SKM-1 (cell line): ENCODE data around the gene ZFYVE1.
"Not testable (repeated sequence)": the region's sequence is repeated elsewhere in the genome, so short reads cannot be mapped to it uniquely, and the experiment has no call there.

ENCODE experiments used
- DNase-seq: peaks from one replicate; lab custom pipeline; 2025; ENCODE audit not compliant: unreplicated experiment; lab: John Stamatoyannopoulos, UW

The ZFYVE1 gene

GRCh38 chr14:73003681-73004080 lies 23.2 kb downstream of the ZFYVE1 start:
- DNase-seq = no peak

- DNase-seq = no peak
Measured at GRCh38 chr14:73000073-73000472, 26.8 kb downstream of the ZFYVE1 start.

GRCh38 chr14:72999316-72999715 lies 27.6 kb downstream of the ZFYVE1 start:
- DNase-seq = no peak

- DNase-seq = no peak
Measured at GRCh38 chr14:72998252-72998903, 28.5 kb downstream of the ZFYVE1 start.

GRCh38 chr14:72996916-72997315 lies 30.0 kb downstream of the ZFYVE1 start:
- no peak for DNase-seq

DNA sequence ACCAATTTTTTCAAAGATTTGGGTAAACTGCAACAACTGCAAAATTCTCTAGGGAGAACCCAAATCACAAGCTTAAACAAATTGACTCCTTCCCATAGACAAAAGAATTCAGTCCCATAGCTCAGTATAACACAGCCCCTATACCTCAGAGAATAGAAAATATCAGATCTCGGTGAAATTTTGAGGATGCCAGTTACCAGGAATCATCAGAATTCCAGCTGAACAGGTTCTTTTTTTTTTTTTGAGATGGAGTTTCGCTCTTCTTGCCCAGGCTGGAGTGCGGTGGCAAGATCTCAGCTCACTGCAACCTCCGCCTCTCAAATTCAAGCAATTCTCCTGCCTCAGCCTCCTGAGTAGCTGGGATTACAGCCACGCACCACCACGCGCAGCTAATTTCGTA lies 36.7 kb downstream of the ZFYVE1 start:
- DNase-seq = no peak

DNA sequence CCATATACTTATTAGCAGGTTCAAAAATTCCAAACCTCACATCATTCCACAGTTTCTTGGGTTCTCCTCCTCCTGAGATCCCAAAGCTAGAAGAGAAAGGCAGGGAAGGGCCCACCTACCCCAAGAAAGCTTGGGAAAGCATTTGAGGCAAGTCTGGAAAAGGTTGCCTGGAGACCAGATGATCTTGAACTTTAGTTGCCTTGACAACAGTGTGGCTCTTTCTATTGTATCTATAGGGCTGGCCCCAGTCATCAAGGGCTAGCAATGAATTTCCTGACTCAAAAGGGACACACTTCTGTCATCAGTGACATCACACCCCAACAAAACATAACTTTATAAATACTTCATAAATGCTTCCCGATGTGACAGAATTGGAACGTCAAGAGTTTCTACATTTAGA lies 40.0 kb downstream of the ZFYVE1 start:
- no peak for DNase-seq

DNA sequence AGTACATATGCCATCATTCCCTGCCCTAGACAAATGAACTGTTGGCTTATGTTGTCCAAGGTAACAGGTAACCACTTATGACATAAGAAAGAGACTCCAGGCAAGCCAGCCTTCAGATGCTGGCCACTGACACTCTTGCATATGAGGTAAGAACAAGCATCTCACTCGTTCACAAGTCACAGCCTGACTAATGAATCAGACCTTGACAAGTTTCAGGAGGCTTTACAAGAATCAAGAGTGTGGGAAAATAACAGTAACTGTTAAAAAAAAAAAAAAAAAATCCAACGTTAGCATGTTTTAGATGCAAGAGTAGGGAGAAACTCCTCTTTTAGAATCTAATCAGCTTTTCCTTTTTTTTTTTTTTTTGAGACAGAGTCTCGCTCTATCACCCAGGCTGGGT lies 40.7 kb downstream of the ZFYVE1 start:
- DNase-seq = no peak

DNA sequence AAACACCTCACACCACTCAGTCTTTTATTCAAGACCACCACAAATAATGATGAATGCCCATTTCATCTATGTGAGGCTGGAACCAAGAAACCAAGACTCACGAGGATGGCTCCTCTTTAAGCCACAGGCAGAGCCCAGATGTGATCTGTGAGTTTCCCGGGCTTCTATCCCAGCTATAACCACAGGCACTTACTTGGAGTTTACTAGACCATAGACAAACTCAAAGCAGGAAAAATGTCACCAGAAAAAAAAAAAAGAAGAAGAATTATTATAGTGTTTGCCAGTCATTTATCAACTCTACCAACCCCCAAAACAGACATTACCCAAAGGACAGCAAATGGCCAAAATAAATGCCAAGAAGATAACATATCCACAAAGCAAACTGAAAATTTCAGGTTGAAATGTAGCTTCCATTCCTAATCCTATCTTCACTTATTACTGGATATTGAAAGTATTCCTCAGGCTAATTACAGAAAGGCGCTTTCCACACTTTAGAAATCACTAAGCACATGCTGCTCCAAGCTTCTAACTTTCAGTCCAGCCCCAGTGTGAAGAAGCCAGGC lies 44.7 kb downstream of the ZFYVE1 start:
- no peak for DNase-seq

- no peak for DNase-seq
Measured at GRCh38 chr14:72980863-72981262, 46.0 kb downstream of the ZFYVE1 start.

DNA sequence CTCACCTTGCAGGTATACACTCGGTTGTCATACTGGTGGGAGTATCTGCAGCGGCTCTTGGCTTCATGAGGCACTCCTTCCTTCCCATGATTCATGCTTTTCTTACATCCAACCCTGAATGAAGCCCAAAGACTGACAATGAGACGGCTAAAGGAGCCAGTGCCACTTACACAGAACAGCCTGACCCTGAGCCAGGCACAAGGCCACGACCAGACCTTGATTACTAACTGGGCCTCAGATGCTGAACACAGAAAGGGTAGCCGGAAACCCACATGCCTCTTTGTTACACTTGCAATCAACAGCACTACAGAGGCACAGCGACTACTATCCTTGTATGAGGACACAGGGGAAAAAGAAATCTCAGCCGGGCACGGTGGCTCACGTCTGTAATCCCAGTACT lies 48.0 kb downstream of the ZFYVE1 start:
- no peak for DNase-seq

GRCh38 chr14:72975770-72976169 lies 51.1 kb downstream of the ZFYVE1 start:
- DNase-seq = no peak

- DNase-seq = no peak
Measured at GRCh38 chr14:72974661-72975060, 52.2 kb downstream of the ZFYVE1 start.

DNA sequence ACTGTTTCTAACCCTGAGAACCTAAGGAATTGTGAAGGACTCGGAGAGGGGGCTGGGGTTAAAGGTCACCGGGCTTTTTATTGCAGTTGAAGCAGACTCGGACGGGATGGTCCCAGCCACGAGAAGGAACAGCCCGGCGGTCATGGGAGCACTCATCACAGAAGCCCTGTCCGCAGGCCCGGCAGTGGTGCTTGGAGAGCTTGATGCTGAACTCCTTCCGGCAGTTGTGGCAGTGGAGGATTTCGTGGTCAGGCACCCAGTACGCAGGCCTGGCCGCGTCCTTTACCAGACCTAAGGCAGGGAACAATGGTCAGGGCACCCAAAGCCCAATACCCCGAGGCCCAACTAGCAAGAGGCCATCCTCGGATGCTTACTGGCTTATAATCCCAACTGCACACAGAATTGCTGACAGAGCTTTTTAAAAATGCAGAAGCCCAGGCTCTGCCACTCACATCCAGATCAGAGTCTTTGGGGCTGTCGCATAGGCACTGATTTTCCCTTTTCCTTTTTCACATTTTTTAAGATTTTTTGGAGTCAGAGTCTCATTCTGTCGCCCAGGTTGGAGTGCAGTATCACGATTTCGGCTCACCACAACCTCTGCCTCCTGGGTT lies 56.0 kb downstream of the ZFYVE1 start:
- no peak for DNase-seq

- DNase-seq = no peak
Measured at GRCh38 chr14:72970058-72970630, 56.8 kb downstream of the ZFYVE1 start.

- no peak for DNase-seq
Measured at GRCh38 chr14:72968316-72968715, 58.6 kb downstream of the ZFYVE1 start.

- DNase-seq = no peak
Measured at GRCh38 chr14:72966038-72966437, 60.9 kb downstream of the ZFYVE1 start.

- DNase-seq = no peak
Measured at GRCh38 chr14:72965249-72965648, 61.7 kb downstream of the ZFYVE1 start.

DNA sequence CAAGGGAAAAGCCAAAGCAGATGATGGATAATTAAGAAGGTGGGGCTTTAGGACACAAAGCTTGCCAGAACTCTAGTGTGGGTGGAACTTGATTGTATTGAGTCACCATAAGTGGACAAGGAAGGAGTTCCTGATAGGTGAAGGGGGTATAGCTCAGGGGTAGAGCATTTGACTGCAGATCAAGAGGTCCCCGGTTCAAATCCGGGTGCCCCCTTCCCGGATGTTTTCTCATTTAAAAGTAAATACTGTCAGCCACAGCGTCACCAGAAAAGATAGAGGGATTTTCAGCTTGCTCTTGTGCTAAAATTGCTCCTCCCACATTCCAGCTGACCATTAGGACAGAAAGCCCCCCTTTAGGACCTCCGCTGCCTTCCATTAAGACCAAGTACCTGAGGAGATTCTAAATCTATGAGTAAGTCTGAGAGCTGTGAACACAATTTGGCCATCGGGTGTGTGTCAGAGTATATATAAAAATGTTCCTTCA lies 64.0 kb downstream of the ZFYVE1 start:
- DNase-seq = no peak

- not testable (repeated sequence) for DNase-seq
Measured at GRCh38 chr14:72962336-72962754, 64.6 kb downstream of the ZFYVE1 start.

DNA sequence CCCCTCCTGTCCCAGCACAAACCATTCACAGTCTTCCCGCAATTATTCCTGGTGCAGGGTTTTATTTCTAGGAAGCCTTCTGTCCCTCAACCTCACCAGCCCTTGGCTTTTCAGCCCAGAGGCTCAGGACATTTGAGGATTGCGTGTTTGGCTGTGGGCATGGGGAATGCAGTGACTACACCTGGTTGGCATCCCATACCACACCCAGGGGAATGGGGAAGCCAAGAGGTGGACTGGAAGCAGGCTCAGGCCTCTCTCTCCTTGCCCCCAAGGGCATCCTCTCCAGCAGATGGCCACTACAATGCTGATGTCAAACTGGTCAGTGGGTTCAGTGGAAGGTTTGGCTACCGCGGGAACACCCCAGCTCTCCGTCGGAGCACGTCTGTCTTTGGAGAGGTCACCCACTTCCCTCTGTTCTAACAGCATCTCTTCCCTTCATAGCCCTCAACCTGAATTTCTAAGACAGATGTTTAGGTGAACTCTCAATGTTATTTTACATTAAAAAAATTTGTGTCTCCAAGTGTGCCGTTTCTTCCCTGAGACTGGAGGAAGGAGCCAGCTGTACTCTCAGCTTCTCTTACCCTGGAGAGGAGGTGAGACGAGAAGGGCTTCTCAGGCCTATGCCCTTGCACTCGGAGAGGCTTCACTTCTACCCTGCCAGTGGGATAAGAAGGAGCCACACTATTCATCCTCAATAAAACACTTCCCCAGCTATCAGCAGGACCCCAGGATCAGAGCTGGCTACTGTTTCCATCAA lies 65.1 kb downstream of the ZFYVE1 start:
- no peak for DNase-seq
